Neural cell (in vitro differentiated cells): ENCODE results near the gene BACE1-AS.
"Not testable (repeated sequence)": the region's sequence is repeated elsewhere in the genome, so short reads cannot be mapped to it uniquely, and the experiment has no call there.

Experiments used
- EP300 ChIP-seq: fragments of 450-650 bp; conservative IDR thresholded peaks from 2 replicates; pipeline ENCODE4 v1.6.1; 2014; ENCODE audit warnings: antibody characterized with exemption, mild to moderate bottlenecking, moderate library complexity; ENCODE audit not compliant: poor library complexity, severe bottlenecking
- EZH2 ChIP-seq: fragments of 200-600, 300-800 bp; shearing (Covaris generic), sonication (generic); IDR thresholded peaks from 2 replicates; pipeline ENCODE4 v1.6.1; 2014; ENCODE audit warnings: antibody characterized with exemption, low read length, borderline replicate concordance, mild to moderate bottlenecking; ENCODE audit not compliant: insufficient read depth, poor library complexity, severe bottlenecking
- MXI1 ChIP-seq: fragments of 450-650 bp; conservative IDR thresholded peaks from 2 replicates; pipeline ENCODE4 v1.6.1; 2014; ENCODE audit warnings: antibody characterized with exemption, mild to moderate bottlenecking; ENCODE audit not compliant: poor library complexity, severe bottlenecking
- POLR2AphosphoS5 ChIP-seq: IDR thresholded peaks from 2 replicates; pipeline ENCODE4 v1.6.1; 2012
- RAD21 ChIP-seq: fragments of 450-650 bp; conservative IDR thresholded peaks from 2 replicates; pipeline ENCODE4 v1.6.1; 2014; ENCODE audit warnings: antibody characterized with exemption, mild to moderate bottlenecking, moderate library complexity
- SMC3 ChIP-seq: fragments of 450-650 bp; conservative IDR thresholded peaks from 2 replicates; pipeline ENCODE4 v1.6.1; 2014; ENCODE audit warnings: antibody characterized with exemption, mild to moderate bottlenecking, moderate library complexity; ENCODE audit not compliant: poor library complexity
- TAF1 ChIP-seq: IDR thresholded peaks from 2 replicates; pipeline ENCODE4 v1.6.1; 2012; ENCODE audit warnings: low read depth
- TF ChIP-seq, protein P1 (sequence below): fragments of 450-650 bp; IDR thresholded peaks from 2 replicates; pipeline ENCODE4 v1.5.1; 2014; ENCODE audit warnings: antibody characterized with exemption, mild to moderate bottlenecking, moderate library complexity; ENCODE audit not compliant: poor library complexity, severe bottlenecking
- TF ChIP-seq, protein P2 (sequence below): IDR thresholded peaks from 2 replicates; pipeline ENCODE4 v1.6.1; 2012; ENCODE audit warnings: borderline replicate concordance

DNA sequence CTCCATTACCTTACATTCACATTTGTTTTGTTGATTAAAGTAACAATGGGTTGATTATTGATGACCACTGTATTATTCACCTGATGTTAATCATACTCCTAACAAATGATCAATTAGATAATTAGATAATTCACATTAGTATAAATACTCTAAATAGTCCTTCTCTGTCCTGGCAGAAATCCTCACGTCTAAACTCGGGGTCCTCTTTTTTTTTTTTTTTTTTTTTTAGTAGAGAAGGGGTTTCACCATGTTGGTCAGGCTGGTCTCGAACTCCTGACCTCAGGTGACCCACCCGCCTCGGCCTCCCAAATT lies 36.1 kb downstream of the BACE1-AS start:
- TF ChIP-seq EP300, MXI1, SMC3, EZH2, RAD21, POLR2AphosphoS5, TAF1: not testable (repeated sequence)
- TF ChIP-seq, protein P1, sequence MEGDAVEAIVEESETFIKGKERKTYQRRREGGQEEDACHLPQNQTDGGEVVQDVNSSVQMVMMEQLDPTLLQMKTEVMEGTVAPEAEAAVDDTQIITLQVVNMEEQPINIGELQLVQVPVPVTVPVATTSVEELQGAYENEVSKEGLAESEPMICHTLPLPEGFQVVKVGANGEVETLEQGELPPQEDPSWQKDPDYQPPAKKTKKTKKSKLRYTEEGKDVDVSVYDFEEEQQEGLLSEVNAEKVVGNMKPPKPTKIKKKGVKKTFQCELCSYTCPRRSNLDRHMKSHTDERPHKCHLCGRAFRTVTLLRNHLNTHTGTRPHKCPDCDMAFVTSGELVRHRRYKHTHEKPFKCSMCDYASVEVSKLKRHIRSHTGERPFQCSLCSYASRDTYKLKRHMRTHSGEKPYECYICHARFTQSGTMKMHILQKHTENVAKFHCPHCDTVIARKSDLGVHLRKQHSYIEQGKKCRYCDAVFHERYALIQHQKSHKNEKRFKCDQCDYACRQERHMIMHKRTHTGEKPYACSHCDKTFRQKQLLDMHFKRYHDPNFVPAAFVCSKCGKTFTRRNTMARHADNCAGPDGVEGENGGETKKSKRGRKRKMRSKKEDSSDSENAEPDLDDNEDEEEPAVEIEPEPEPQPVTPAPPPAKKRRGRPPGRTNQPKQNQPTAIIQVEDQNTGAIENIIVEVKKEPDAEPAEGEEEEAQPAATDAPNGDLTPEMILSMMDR = not testable (repeated sequence)
- TF ChIP-seq, protein P2, sequence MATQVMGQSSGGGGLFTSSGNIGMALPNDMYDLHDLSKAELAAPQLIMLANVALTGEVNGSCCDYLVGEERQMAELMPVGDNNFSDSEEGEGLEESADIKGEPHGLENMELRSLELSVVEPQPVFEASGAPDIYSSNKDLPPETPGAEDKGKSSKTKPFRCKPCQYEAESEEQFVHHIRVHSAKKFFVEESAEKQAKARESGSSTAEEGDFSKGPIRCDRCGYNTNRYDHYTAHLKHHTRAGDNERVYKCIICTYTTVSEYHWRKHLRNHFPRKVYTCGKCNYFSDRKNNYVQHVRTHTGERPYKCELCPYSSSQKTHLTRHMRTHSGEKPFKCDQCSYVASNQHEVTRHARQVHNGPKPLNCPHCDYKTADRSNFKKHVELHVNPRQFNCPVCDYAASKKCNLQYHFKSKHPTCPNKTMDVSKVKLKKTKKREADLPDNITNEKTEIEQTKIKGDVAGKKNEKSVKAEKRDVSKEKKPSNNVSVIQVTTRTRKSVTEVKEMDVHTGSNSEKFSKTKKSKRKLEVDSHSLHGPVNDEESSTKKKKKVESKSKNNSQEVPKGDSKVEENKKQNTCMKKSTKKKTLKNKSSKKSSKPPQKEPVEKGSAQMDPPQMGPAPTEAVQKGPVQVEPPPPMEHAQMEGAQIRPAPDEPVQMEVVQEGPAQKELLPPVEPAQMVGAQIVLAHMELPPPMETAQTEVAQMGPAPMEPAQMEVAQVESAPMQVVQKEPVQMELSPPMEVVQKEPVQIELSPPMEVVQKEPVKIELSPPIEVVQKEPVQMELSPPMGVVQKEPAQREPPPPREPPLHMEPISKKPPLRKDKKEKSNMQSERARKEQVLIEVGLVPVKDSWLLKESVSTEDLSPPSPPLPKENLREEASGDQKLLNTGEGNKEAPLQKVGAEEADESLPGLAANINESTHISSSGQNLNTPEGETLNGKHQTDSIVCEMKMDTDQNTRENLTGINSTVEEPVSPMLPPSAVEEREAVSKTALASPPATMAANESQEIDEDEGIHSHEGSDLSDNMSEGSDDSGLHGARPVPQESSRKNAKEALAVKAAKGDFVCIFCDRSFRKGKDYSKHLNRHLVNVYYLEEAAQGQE = not testable (repeated sequence)
